PC-9 (cell line): ENCODE data around the gene KRT32. TPM values are rescaled to one million over a fixed set of nuclear protein-coding genes. Genes with fewer than 3 reads are reported as not detected.

Experiments
- BruUV-seq: library from RNA; stranded (reverse); fragments of 400-500 nt; replicated peaks from 2 replicates; lab custom pipeline; 2021; lab: Mats Ljungman, UMichigan
- CTCF ChIA-PET: fragments of 300-600 bp; sonication (Branson Sonifier 250); formaldehyde crosslinking; loops from one replicate; lab custom pipeline; 2022; ENCODE audit warnings: antibody characterized with exemption; lab: Charles Lee
- POLR2A ChIA-PET: fragments of 300-600 bp; sonication (Branson Sonifier 250); formaldehyde crosslinking; loops from one replicate; lab custom pipeline; 2022; ENCODE audit warnings: antibody characterized with exemption; ENCODE audit not compliant: unreplicated experiment; lab: Charles Lee
- DNase-seq, 2 experiments: peaks; one replicate each; pipeline versions ENCODE4 v3.0.0 to v3.0.0-alpha.2; 2015 to 2022; ENCODE audit warnings: mixed read lengths in 1 of 2
- H2AFZ ChIP-seq: fragments of 200-600 bp; sonication (generic); 2 replicates; pipeline ENCODE4 v1.8.1; 2017; ENCODE audit warnings: antibody characterized with exemption
- H3F3A ChIP-seq: fragments of 200-600 bp; sonication (generic); 2 replicates; pipeline ENCODE4 v1.8.1; 2017; ENCODE audit warnings: antibody characterized with exemption, mild to moderate bottlenecking, low read depth; ENCODE audit not compliant: insufficient read depth
- H3K27ac ChIP-seq: fragments of 200-600 bp; sonication (generic); 2 replicates; pipeline ENCODE4 v1.6.1; 2016; ENCODE audit warnings: mixed run types
- H3K27me3 ChIP-seq: fragments of 200-600 bp; sonication (generic); 2 replicates; pipeline ENCODE4 v1.6.1; 2016; ENCODE audit warnings: low read depth, mixed run types; ENCODE audit not compliant: insufficient read depth
- H3K36me3 ChIP-seq: fragments of 200-600 bp; sonication (generic); 2 replicates; pipeline ENCODE4 v1.6.1; 2016; ENCODE audit warnings: low read depth, mixed run types
- H3K4me1 ChIP-seq: fragments of 200-600 bp; sonication (generic); replicated peaks from 2 replicates; pipeline ENCODE4 v1.6.1; 2016; ENCODE audit warnings: mixed run types; ENCODE audit not compliant: insufficient read depth
- H3K4me2 ChIP-seq: fragments of 200-600 bp; sonication (generic); 2 replicates; pipeline ENCODE4 v1.6.1; 2017; ENCODE audit warnings: mixed run types
- H3K4me3 ChIP-seq: fragments of 200-600 bp; sonication (generic); 2 replicates; pipeline ENCODE4 v1.6.1; 2016; ENCODE audit warnings: mixed run types
- H3K79me2 ChIP-seq: fragments of 200-600 bp; sonication (generic); 2 replicates; pipeline ENCODE4 v1.6.1; 2017; ENCODE audit warnings: low read depth, mixed run types
- H3K9me2 ChIP-seq: fragments of 200-600 bp; sonication (generic); 2 replicates; pipeline ENCODE4 v1.8.1; 2017; ENCODE audit warnings: mild to moderate bottlenecking; ENCODE audit not compliant: insufficient read depth
- H3K9me3 ChIP-seq: fragments of 200-600 bp; sonication (generic); 2 replicates; pipeline ENCODE4 v1.8.1; 2016; ENCODE audit warnings: low read depth; ENCODE audit not compliant: insufficient read depth
- H4K20me1 ChIP-seq: fragments of 200-600 bp; sonication (generic); 2 replicates; pipeline ENCODE4 v1.8.1; 2017; ENCODE audit not compliant: insufficient read depth
- EZH2 ChIP-seq: fragments of 200-600 bp; sonication (generic); IDR thresholded peaks from 2 replicates; pipeline ENCODE4 v1.8.0; 2017; ENCODE audit warnings: antibody characterized with exemption, low read depth
- intact Hi-C: fragments of 100-400 bp; cut with micrococcal nuclease; formaldehyde crosslinking; loops from one replicate; pipeline ENCODE4 v1.10.0; 2022; ENCODE audit not compliant: unreplicated experiment
- total RNA-seq: library from RNA; stranded (reverse); gene quantifications from 2 replicates; pipeline ENCODE4 v1.2.3, GENCODE V29; 2021
- TF ChIP-seq, protein P1 (sequence below): fragments of 200-600 bp; sonication (generic); conservative IDR thresholded peaks from 2 replicates; pipeline ENCODE4 v1.6.1; 2017; ENCODE audit warnings: mixed run types, antibody characterized with exemption, mild to moderate bottlenecking, moderate library complexity

KRT32 gene
- total RNA-seq, 1 experiment from 2014 or later = not detected

DNA sequence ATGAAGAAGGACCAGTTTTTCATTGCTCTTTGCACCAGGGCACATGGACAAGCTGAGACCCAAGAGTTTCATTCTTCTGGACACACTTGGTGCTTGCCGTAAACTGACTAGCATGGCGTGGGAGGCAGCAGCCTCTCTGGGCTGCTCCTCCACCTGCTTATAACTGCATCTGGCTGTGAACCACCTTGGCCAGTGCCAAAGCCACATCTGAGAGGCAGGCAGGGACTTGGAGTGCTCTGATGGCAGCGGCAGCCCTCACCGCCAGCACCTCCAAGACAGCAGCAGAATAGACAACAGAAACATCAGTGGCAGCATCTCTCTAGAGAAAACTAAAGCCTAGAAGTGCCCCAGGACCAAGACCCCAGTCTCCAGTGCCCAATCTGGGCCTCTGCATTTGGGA is 47.5 kb downstream of the KRT32 start:
- H3K4me2 ChIP-seq = 0 out of 2 replicates have a peak overlapping the region, but pooled peaks have one; percentile 65

DNA sequence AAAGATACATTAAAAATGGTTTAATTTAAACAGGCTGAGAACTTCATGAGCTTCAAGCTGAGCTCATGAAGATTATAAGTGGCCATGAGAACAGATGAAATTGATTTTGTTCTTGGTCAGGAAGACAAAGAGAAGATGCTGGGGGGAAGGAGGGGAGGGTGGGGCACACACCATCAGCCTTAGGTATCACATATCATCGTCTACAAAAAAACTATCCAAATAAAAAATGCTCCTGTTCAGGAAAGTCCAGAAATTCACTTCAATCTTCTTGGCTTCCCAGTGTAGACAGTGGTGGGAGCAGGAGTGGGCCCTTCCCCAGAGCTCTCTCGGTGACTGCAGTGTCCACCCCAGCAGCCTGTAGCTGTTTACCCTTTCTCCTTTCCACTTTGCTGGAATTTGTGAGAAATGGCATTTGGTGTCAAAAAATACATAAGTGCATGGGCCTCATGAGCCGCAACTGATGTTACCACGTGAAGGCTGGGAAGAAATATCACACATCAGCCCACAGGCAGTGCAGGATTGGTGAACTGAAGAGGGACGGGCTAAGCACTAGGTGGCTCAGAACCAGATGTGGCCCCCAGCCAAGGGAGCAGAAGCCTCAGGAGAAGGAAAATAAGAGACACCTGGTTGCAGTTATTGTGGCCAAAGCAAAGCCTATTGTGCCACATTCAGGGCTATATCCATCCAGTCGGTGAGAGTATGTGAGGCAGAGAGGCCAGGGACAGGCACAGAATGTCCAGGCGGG is 48.9 kb downstream of the KRT32 start:
- BruUV-seq = no TSS peak
- DNase-seq = peak in 1 of 2 experiments; percentile 63
- CTCF ChIA-PET = interaction anchor here (0.6 to 1.8 kb wide), 7 partner anchors 8 to 130 kb away, joined by 3 to 13 read pairs (median 6); no protein-coding TSS in a partner anchor

More for the DNA sequence above, 47.5 kb downstream of the KRT32 start:
- no peaks in the 10 kb centered on the region for H4K20me1 ChIP-seq
- H3K9me3 ChIP-seq = no peaks in the 10 kb centered on the region
- no peak overlapping the region for H2AFZ ChIP-seq
- H3K27ac ChIP-seq = 0 out of 2 replicates have a peak overlapping the region, but pooled peaks have one; percentile 89
- TF ChIP-seq, protein P1, sequence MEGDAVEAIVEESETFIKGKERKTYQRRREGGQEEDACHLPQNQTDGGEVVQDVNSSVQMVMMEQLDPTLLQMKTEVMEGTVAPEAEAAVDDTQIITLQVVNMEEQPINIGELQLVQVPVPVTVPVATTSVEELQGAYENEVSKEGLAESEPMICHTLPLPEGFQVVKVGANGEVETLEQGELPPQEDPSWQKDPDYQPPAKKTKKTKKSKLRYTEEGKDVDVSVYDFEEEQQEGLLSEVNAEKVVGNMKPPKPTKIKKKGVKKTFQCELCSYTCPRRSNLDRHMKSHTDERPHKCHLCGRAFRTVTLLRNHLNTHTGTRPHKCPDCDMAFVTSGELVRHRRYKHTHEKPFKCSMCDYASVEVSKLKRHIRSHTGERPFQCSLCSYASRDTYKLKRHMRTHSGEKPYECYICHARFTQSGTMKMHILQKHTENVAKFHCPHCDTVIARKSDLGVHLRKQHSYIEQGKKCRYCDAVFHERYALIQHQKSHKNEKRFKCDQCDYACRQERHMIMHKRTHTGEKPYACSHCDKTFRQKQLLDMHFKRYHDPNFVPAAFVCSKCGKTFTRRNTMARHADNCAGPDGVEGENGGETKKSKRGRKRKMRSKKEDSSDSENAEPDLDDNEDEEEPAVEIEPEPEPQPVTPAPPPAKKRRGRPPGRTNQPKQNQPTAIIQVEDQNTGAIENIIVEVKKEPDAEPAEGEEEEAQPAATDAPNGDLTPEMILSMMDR = no peak
- TF ChIP-seq EZH2 = no peak
- BruUV-seq = no TSS peak
- POLR2A ChIA-PET = interaction anchor here (0.6 kb wide), 1 partner anchor 235 kb away, joined by 4 read pairs; no protein-coding TSS in a partner anchor
- H3K4me3 ChIP-seq = no peak overlapping the region
- no peaks in the 10 kb centered on the region for H3K9me2 ChIP-seq
- no peak for DNase-seq
- intact Hi-C loops = loop anchor here (5.0 kb wide), 2 partner anchors 248 to 512 kb away; no protein-coding TSS in a partner anchor
- no peaks in the 10 kb centered on the region for H3K79me2 ChIP-seq
- H3F3A ChIP-seq = peaks cover 35% of the 10 kb centered on the region
- peaks cover 69% of the 10 kb centered on the region for H3K4me1 ChIP-seq
- CTCF ChIA-PET = interaction anchor here (0.9 to 1.0 kb wide), 2 partner anchors 78 to 513 kb away, joined by 3 read pairs; no protein-coding TSS in a partner anchor
- no peaks in the 10 kb centered on the region for H3K36me3 ChIP-seq
- H3K27me3 ChIP-seq = no peaks in the 10 kb centered on the region

DNA sequence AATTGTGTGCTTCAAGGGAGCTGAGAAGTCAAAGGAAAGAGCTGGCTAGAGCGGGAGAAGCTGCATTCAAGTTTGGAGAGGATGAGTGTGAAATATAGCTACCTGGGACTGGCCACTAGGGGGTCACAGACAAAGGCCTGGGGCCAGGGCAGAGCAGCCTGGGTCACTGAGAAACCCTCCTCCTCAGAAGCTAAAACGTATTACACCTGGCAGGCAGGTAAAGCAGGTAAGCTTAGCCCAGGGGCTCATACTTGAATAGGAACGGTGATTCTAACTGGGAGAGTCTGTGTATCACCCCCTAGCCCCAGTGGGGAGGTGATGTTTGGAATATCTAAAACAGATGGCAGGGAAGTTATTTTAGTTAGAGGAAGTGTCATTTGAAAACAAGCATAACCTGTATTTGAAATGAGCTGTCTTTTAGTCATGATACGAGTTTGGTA is 49.6 kb downstream of the KRT32 start:
- peak; percentile 69 to 98 for DNase-seq
- Histone ChIP-seq H3K36me3 (no peaks in the 10 kb centered on the region), H3K4me3 (no peak overlapping the region), H3K4me1 (peaks cover 76% of the 10 kb centered on the region), H2AFZ (0 out of 2 replicates have a peak overlapping the region, but pooled peaks have one; percentile 30), H3K9me2 (no peaks in the 10 kb centered on the region), H3K4me2 (peak overlapping the region; percentile 65), H3K9me3 (no peaks in the 10 kb centered on the region), H3K79me2 (no peaks in the 10 kb centered on the region), H3F3A (peaks cover 35% of the 10 kb centered on the region), H4K20me1 (no peaks in the 10 kb centered on the region), H3K27me3 (no peaks in the 10 kb centered on the region), H3K27ac (peak overlapping the region; percentile 89)
- intact Hi-C loops = loop anchor here (1.0 to 5.0 kb wide), 3 partner anchors 79 to 510 kb away; no protein-coding TSS in a partner anchor
- BruUV-seq = no TSS peak
- POLR2A ChIA-PET = interaction anchor here (0.5 to 2.0 kb wide), 8 partner anchors 14 to 566 kb away, joined by 3 to 9 read pairs (median 4); partner anchors contain the start of gene KRT13
- CTCF ChIA-PET = interaction anchor here (0.6 to 1.8 kb wide), 9 partner anchors 9 to 245 kb away, joined by 3 to 13 read pairs (median 5); no protein-coding TSS in a partner anchor
- no peak for TF ChIP-seq EZH2
- TF ChIP-seq, protein P1 = peak; percentile 82

More for the DNA sequence above, 48.9 kb downstream of the KRT32 start:
- H3K9me3 ChIP-seq = no peaks in the 10 kb centered on the region
- H3K36me3 ChIP-seq = no peaks in the 10 kb centered on the region
- no peak for TF ChIP-seq EZH2
- TF ChIP-seq, protein P1 = no peak
- POLR2A ChIA-PET = interaction anchor here (0.5 to 2.0 kb wide), 6 partner anchors 14 to 111 kb away, joined by 3 to 9 read pairs (median 4); partner anchors contain the start of gene KRT13
- no peaks in the 10 kb centered on the region for H3K27me3 ChIP-seq
- intact Hi-C loops = loop anchor here (5.0 kb wide), 2 partner anchors 249 to 511 kb away; no protein-coding TSS in a partner anchor
- peak overlapping the region; percentile 89 for H3K27ac ChIP-seq
- peaks cover 73% of the 10 kb centered on the region for H3K4me1 ChIP-seq
- H3K9me2 ChIP-seq = no peaks in the 10 kb centered on the region
- H3K4me3 ChIP-seq = no peak overlapping the region; the same call in 1 of the 2 replicates
- H2AFZ ChIP-seq = no peak overlapping the region
- no peaks in the 10 kb centered on the region for H4K20me1 ChIP-seq
- peak overlapping the region; percentile 65 for H3K4me2 ChIP-seq
- H3F3A ChIP-seq = peaks cover 35% of the 10 kb centered on the region
- no peaks in the 10 kb centered on the region for H3K79me2 ChIP-seq
